ENCODE data around the gene PRRT1.

PRRT1 gene

GRCh38 chr6:32151863-32152768 is at the start of gene PRRT1:
Gene PRRT1, minus strand, starts transcription at chr6:32151939. Its CDS starts 112 bp downstream, at chr6:32151827.
- TF ChIP-seq CTCF (IDR thresholded peaks at IDR 0.05; ENCODE audit: low read depth, low read length) = no peak
- peak within 1 kb of the TSS; percentile 73 for H3K4me3 ChIP-seq (ENCODE audit: low read depth, low read length)

GRCh38 chr6:32200711-32201475 is 49.2 kb upstream of the PRRT1 start:
- no peak overlapping the region for H3K4me3 ChIP-seq (ENCODE audit: low read depth, low read length)
- no peak for TF ChIP-seq CTCF (IDR thresholded peaks at IDR 0.05; ENCODE audit: low read depth, low read length)

- H3K4me3 ChIP-seq (ENCODE audit: low read depth, low read length) = no peak overlapping the region
- no peak for TF ChIP-seq CTCF (IDR thresholded peaks at IDR 0.05; ENCODE audit: low read depth, low read length)
These were observed 47.1 kb upstream of the PRRT1 start for GRCh38 chr6:32198866-32199265.

GRCh38 chr6:32198345-32198696 is 46.6 kb upstream of the PRRT1 start:
- TF ChIP-seq CTCF (IDR thresholded peaks at IDR 0.05; ENCODE audit: low read depth, low read length) = no peak
- H3K4me3 ChIP-seq (ENCODE audit: low read depth, low read length) = no peak overlapping the region

GRCh38 chr6:32196682-32197616 is 45.2 kb upstream of the PRRT1 start:
- 0 out of 2 replicates have a peak, but pooled peaks have one; percentile 5 for TF ChIP-seq CTCF (IDR thresholded peaks at IDR 0.05; ENCODE audit: low read depth, low read length)
- peak overlapping the region; percentile 87 for H3K4me3 ChIP-seq (ENCODE audit: low read depth, low read length)

- H3K4me3 ChIP-seq (ENCODE audit: low read depth, low read length) = peak overlapping the region; percentile 87
- TF ChIP-seq CTCF (IDR thresholded peaks at IDR 0.05; ENCODE audit: low read depth, low read length) = no peak
These were observed 44.4 kb upstream of the PRRT1 start for GRCh38 chr6:32195902-32196681.

All from WI38 (cell line).